Measurements from ENCODE around the gene PPP1R14B.

The PPP1R14B gene

DNA sequence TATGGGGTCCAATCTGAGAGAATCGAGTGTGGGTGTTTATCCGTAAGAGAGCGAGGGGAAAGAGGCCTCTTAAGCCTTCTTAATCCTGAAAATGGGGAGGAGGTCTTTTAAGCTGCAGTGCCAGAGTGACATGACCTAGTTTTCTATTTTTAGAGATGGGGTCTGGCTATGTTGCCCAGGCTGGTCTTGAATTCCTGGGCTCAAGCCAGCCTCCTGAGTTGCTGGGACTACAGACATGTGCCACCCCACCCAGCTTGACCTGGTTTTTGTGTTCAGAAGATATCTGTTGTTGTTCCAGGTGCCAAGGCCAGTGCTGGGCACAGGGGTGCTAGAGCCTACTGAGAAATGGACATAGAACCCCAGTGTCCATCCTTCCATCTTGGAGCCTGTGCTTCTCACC, 36.3 kb upstream of the PPP1R14B start:
- in situ Hi-C loops (cut with MboI; ENCODE audit: low sequenced_read_pairs), result no loop called here

- in situ Hi-C loops (cut with MboI; ENCODE audit: low sequenced_read_pairs), result no loop called here
These were observed 35.4 kb upstream of the PPP1R14B start for GRCh38 chr11:64281957-64282770.

GRCh38 chr11:64278576-64279190, 31.9 kb upstream of the PPP1R14B start:
- in situ Hi-C loops (cut with MboI; ENCODE audit: low sequenced_read_pairs), result no loop called here

DNA sequence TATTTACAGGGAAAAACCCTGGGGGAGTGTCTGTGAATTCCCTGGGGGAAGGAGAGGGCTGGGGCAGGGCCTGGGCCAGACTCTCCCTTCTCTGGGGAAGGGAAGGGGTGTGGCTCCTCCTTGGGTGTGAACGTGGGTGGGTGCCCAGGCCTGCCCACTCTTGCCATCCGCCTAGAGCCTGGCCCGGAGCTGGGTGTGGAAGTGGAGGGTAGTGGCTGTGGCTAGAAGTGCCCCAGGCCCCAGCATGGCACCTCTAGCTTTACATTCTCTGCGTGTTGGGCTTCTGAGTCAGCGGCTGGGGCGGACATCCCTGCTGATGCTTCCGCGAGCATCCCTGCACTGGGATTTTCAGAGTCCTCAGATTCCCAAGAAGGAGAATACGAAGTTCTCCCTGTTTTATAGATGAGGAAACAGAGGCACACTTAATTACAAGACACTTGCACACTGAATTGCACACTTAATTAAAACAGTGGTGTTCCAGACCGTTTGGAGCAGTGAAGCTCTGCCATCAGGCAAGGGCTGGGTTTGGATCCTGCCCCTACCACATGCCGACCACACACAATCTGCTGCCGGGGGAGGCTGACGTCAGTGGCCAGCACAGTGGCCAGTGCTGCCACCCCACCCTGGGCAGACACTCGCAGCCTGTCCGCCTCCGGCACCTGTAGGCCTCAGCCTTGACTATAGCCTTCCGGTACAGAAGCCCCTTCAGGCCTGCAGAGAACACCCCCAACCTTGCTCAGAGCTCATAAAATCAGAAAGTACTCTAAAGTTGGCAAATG, 30.1 kb upstream of the PPP1R14B start:
- in situ Hi-C loops (cut with MboI; ENCODE audit: low sequenced_read_pairs), result no loop called here

DNA sequence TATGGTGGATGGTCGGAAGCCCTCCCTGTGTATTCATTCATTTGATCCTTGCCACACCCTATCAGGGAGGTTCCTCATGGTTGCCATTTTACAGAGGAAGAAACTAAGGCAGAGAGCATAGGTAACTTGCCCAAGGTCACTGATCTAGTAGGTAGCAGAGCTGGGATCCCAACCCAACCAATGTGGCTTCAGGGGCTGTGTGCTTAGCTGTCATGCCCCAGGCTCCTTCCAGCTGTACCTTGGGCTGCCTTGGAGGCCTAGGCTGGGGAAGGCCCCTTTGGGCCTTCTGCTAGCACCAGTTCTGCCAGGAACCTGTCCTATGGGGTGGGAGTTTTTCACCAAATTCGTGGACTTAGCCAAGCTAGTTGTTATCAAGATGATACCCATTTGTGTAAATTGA, 29.1 kb upstream of the PPP1R14B start:
- in situ Hi-C loops (cut with MboI; ENCODE audit: low sequenced_read_pairs), result no loop called here

DNA sequence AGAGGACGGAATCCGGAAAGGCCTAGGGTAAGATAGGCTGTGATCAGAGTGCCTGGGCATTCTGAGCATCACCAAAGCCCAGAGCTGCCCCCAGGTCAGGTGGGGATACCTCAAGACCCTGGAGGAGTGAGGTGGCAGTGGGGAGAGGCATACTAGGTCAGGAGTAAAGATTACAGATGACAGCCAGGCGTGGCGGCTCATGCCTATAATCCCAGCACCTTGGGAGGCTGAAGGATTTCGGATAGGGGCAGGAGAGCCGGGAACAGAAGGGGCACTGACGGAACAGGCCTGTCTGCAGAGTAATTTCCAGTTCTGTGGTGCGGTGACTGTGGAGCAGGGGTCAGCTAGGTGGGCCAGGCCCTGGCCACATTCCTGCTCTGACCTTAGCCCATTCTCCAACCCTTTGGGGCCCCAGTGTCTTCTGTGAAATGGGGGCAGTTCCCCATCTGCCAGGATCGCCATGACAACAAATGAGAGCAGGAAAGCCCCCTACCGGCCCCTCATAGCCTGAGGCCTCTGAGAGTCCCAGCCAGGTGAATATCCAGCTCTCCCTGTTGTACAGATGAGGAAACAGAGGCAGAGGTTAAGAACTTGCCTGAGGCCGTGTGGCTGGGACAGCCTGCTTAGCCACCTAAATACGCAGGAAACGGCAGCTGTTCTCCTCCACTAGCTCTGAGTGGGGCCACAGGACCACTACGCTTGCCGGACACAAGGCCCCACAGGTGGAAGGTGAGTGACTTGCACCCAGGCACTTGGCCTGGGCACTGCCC, 28.5 kb upstream of the PPP1R14B start:
- in situ Hi-C loops (cut with MboI; ENCODE audit: low sequenced_read_pairs), result no loop called here

DNA sequence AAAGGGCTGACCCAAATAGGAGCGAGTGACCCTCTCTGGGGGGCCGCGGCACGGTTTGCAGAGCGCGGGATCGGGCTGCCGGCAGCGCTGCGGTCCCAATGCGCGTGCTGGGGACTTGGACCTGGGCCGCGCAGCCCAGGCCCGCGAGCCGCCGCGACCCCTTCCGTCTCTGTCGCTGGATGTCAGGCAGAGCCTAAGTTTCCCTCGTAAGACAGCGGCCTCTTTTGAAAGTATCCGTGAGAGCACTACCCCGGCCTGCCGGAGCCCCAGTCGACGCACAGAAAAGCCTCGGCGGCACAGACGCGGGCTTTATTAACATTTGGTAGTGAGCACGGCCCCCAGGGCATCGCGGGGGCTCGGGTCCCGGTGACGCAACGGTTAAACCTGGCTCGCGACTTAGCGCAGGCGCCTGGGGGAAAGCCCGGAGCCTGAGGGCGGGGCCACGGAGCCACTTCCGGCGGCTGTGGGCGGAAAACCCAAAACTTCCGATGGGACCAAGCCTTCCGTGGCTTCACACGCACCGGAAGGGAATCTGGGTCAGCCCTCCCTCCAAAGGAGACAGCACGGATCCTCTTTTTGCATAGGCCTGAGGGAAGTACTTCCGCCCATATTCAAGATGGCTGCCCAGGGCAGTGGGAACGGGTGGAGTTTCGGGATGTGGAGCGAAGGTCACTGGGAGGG, 22.9 kb upstream of the PPP1R14B start:
- in situ Hi-C loops (cut with MboI; ENCODE audit: low sequenced_read_pairs), result no loop called here

- in situ Hi-C loops (cut with MboI; ENCODE audit: low sequenced_read_pairs), result no loop called here
These were observed 22.3 kb upstream of the PPP1R14B start for GRCh38 chr11:64268893-64269539.

- in situ Hi-C loops (cut with MboI; ENCODE audit: low sequenced_read_pairs), result no loop called here
These were observed 21.5 kb upstream of the PPP1R14B start for GRCh38 chr11:64268025-64268892.

GRCh38 chr11:64267207-64267945, 20.6 kb upstream of the PPP1R14B start:
- in situ Hi-C loops (cut with MboI; ENCODE audit: low sequenced_read_pairs), result no loop called here

GRCh38 chr11:64266339-64266738, 19.6 kb upstream of the PPP1R14B start:
- in situ Hi-C loops (cut with MboI; ENCODE audit: low sequenced_read_pairs), result no loop called here

GRCh38 chr11:64265176-64266160, 18.7 kb upstream of the PPP1R14B start:
- in situ Hi-C loops (cut with MboI; ENCODE audit: low sequenced_read_pairs), result no loop called here

DNA sequence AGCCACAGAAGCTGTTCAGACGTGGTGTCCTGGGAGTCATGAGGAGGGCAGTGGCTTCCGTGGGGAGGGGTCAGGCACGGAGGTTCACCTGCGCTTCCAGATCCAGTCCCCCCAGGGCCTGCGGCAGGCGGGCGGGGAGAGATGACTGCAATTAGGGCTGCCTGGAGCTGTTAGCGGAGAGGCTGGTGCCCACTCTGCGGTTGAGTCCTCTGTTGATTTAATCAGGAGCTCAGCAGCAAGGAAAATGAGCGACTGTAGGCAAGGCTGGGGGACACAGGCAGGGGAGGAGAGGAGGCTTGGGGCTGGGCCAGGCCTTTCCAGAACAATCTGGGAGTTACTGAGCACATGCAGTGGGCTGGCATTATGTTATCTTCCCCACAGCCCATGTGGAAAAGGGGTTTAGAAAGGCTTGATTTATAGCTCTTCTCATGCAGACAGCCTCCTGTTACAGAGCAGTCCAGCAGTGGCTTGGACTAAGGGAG, 17.7 kb upstream of the PPP1R14B start:
- in situ Hi-C loops (cut with MboI; ENCODE audit: low sequenced_read_pairs), result no loop called here

DNA sequence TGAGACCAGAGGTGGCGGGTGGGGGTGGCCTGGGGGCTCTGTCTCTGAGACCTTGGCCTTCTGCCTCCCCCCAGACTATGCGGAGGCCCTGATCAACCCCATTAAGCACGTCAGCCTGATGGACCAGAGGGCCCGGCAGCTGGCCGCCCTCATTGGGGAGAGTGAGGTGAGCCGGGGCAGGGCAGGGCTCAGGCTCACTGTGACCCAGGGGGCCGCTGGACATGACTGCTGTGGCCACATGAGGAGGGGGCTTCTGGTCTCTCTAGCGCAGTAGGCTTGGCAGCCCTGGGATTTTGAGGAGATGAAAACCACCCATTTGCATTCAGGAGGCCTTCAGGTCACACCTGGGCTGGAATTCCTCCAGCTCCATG, 17.2 kb upstream of the PPP1R14B start:
- in situ Hi-C loops (cut with MboI; ENCODE audit: low sequenced_read_pairs), result no loop called here

DNA sequence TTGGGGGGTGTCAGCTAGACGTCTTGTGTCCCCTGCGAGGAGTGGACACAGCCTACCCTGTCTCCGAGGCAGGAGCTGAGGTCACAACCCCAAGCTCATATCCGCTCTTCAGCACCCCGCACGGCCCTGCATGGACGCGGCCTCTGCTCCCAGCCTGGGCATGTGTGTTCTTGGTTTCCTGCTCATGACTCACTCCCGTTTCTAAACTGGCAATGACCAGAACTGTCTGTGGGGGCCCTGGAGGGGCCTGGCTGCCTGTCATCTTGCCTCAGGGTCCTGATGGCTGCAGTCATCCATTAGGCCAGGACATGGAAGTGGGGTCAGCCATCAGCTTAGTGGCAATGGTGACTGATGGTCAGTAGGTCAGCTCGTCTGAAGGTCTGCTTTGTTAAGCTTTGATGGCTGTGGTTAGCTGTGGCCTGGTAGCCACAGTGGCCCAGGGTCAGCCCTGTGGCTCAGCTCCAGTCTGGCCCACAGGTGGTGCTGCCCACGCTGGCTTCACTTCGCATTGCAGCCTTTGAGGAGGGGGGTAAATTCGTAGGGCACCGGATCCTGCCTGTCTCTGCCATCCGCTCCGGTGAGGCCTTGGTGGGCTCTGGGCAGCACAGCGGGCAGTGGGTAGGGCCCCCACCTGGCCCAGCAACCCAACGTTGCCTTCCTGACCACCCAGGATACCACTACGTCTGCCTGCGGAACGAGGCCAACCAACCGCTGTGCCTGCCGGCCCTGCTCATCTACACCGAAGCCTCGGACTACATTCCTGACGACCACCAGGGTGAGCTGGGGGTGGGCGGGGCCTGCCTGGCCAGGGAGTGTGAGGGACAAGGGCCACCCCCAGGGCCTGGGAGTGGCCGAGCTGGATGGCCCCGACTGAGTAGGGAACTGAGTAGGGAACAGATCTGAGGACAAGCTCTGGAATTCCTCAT, 16.5 kb upstream of the PPP1R14B start:
- in situ Hi-C loops (cut with MboI; ENCODE audit: low sequenced_read_pairs), result no loop called here
